Heart left ventricle (tissue), 13 donors: ENCODE results near the gene DR1.

Experiments used
- POLR2A ChIP-seq, 2 donors: fragments of 450-650 bp; IDR thresholded peaks; one replicate each; pipeline ENCODE4 v1.6.1; 2017; ENCODE audit warnings: antibody characterized with exemption in 2 of 2, mild to moderate bottlenecking in 2 of 2, moderate library complexity in 2 of 2
- TF ChIP-seq, protein P1 (sequence below), 12 donors: fragments of 200-600 bp; sonication (generic) in 4 of 12; IDR thresholded peaks; one replicate each; pipeline versions ENCODE4 v1.5.0 to v1.8.0; 2018 to 2022; ENCODE audit warnings: antibody characterized with exemption in 12 of 12, mild to moderate bottlenecking in 5 of 12
- donor health status: ischemic (EF 13 %, LVEDD 7.1; RV severe dilation, severe dysfunction).
- donor health status: DM: no; HTN: yes; CAD: no.
- donor health status: DM: no; HTN: no; CAD: no.
- donor health status: ischemic (EF 25% LVEDD 6.9; RV normal size, moderate dysfunction).
- donor health status: ischemic (EF 25% LVEDD 5.7; RV mildly dilated, moderate dysfunction).
- donor health status: ischemic (EF 35%, LVEDD 5.7; RV mildly dilated, moderate dysfunction).
- donor health status: nonischemic (EF 11% LVEDD 7.7; RV severe dilation, severe dysfunction).
- donor health status: DM: yes; HTN: yes; CAD: no.
- donor health status: PGD.
- donor health status: ischemic (EF 29% LVEDD 5.4; RV normal size, mild dysfunction).
- donor health status: nonischemic (EF 23%, LVEDD 6.1; RV moderate dilation, normal function).

DNA sequence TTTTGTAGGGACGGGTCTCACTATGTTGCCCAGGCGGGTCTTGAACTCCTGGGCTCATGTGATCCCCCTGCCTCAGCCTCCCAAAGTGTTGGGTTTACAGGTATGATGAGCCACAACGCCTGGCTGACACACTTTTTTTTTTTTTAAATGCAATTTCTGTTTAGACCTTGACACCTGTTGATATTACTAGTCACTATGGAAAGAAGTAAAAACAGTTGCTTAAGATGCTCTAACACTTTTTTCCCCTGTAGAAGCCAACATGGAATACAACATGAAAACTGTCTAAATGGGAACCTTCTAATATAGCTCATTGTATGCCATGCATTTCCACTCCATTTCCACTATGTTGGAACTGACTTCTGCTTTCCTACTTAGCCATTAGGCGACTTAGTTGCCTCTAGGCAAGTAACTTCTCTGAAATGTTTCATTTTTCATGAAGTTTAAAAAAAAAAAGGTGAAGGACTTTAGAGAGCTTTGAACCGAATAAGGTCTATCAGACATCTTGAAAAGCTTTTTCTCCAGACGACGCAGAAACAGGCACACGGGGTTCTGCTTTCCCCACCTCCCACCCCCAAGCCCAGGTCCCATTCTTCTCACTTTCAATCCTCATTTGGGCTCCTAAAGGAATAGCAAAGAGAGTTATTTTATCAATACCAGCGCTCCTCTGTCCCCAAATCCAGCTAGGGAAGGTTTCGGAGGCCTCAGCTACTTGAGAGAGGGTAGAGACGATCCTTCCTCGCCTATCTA lies 648 bp upstream of the DR1 start:
- TF ChIP-seq, protein P1, sequence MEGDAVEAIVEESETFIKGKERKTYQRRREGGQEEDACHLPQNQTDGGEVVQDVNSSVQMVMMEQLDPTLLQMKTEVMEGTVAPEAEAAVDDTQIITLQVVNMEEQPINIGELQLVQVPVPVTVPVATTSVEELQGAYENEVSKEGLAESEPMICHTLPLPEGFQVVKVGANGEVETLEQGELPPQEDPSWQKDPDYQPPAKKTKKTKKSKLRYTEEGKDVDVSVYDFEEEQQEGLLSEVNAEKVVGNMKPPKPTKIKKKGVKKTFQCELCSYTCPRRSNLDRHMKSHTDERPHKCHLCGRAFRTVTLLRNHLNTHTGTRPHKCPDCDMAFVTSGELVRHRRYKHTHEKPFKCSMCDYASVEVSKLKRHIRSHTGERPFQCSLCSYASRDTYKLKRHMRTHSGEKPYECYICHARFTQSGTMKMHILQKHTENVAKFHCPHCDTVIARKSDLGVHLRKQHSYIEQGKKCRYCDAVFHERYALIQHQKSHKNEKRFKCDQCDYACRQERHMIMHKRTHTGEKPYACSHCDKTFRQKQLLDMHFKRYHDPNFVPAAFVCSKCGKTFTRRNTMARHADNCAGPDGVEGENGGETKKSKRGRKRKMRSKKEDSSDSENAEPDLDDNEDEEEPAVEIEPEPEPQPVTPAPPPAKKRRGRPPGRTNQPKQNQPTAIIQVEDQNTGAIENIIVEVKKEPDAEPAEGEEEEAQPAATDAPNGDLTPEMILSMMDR (IDR thresholded peaks at IDR 0.05), result no peak
- TF ChIP-seq POLR2A (IDR thresholded peaks at IDR 0.05), result no peak
